Peyer's patch (tissue), 4 donors: ENCODE measurements around the gene MXD1. TPM values are rescaled to one million over a fixed set of nuclear protein-coding genes. Genes with fewer than 3 reads are reported as not detected.
A peak's percentile ranks its signal among the peaks of the same experiment; 100 is the strongest.

Experiments
- DNase-seq, 3 donors: peaks; one replicate each; pipeline ENCODE4 v3.0.0-alpha.2; 2017 to 2019
- H3K27ac ChIP-seq, 4 donors: fragments of 200-600 bp; sonication (generic); one replicate each; pipeline ENCODE4 v1.5.1; 2016 to 2019
- H3K27me3 ChIP-seq, 2 donors: fragments of 200-600 bp; sonication (generic); one replicate each; pipeline ENCODE4 v1.5.1; 2019
- H3K36me3 ChIP-seq, 3 donors: fragments of 200-600 bp; sonication (generic); one replicate each; pipeline ENCODE4 v1.5.1; 2016 to 2019
- H3K4me1 ChIP-seq, 4 donors: fragments of 200-600 bp; sonication (generic); one replicate each; pipeline ENCODE4 v1.5.1; 2016 to 2019
- H3K4me3 ChIP-seq, 4 donors: fragments of 200-600 bp; sonication (generic); 1 replicate in 3 of 4; 2 replicates in 1 of 4; pipeline ENCODE4 v1.5.1; 2016 to 2019; ENCODE audit warnings: mild to moderate bottlenecking in 1 of 4
- H3K9me3 ChIP-seq, 4 donors: fragments of 200-600 bp; sonication (generic); one replicate each; pipeline ENCODE4 v1.5.1; 2016 to 2019; ENCODE audit warnings: mild to moderate bottlenecking in 1 of 4
- CTCF ChIP-seq, 6 experiments: fragments of 450-650 bp in 4 of 6; fragments of 200-600 bp in 2 of 6; sonication (generic) in 1 of 6; IDR thresholded peaks; one replicate each; pipeline ENCODE4 v1.5.1; 2017 to 2019; ENCODE audit warnings: antibody characterized with exemption in 6 of 6, mild to moderate bottlenecking in 3 of 6, moderate library complexity in 1 of 6
- POLR2A ChIP-seq, 2 donors: fragments of 450-650 bp; IDR thresholded peaks; one replicate each; pipeline ENCODE4 v1.5.1; 2017; ENCODE audit warnings: antibody characterized with exemption in 2 of 2, mild to moderate bottlenecking in 2 of 2, moderate library complexity in 2 of 2
- total RNA-seq, 4 donors: library from RNA; depleted of rRNA; stranded (reverse); fragments of >200 nt; gene quantifications; one replicate each; pipeline ENCODE4 v1.1.0, GENCODE V29; 2016

Gene MXD1
- total RNA-seq, 4 donors from 2014 or later = 18.2 to 83.7 (median 74.4) TPM

- H3K4me3 ChIP-seq = no peak overlapping the region
- H3K27me3 ChIP-seq = no peaks in the 10 kb centered on the region
- TF ChIP-seq CTCF (IDR thresholded peaks at IDR 0.05) (no peak), POLR2A (IDR thresholded peaks at IDR 0.05) (no peak)
- H3K4me1 ChIP-seq = no peaks in the 10 kb centered on the region
- DNase-seq = no peak
- H3K9me3 ChIP-seq = no peaks in the 10 kb centered on the region
- no peaks in the 10 kb centered on the region for H3K36me3 ChIP-seq
- H3K27ac ChIP-seq = no peak overlapping the region
Measured at GRCh38 chr2:69957965-69958364, 43.1 kb downstream of the MXD1 start.

- Histone ChIP-seq H3K9me3 (no peaks in the 10 kb centered on the region), H3K4me3 (no peak overlapping the region), H3K36me3 (no peaks in the 10 kb centered on the region), H3K4me1 (peaks cover 0 to 2% (median 0%) of the 10 kb centered on the region in 4 donors), H3K27ac (no peak overlapping the region), H3K27me3 (no peaks in the 10 kb centered on the region)
- TF ChIP-seq CTCF (IDR thresholded peaks at IDR 0.05) (no peak), POLR2A (IDR thresholded peaks at IDR 0.05) (no peak)
- DNase-seq = no peak
Measured at GRCh38 chr2:69958480-69958879, 43.6 kb downstream of the MXD1 start.

DNA sequence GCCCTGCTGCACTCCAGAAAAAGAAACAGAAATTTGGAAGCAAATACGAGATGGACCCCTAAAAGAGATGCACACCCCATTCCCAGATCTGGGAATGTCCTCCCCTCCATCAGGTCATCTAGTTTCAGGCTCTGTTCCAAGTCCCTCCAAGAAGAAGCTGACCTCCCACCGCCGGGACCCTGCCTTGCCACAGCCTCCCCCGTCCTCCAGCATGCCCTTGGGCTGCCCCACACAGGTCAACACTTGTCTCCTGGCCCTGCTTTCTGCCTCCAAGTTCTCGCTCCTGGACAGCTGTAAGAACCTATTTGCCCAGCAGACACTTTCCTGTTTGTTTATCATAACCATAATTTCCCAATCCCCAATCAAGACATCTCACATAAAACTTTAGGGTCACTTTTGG is 44.5 kb downstream of the MXD1 start:
- DNase-seq = no peak
- H3K27ac ChIP-seq = no peak overlapping the region
- H3K4me3 ChIP-seq = no peak overlapping the region
- H3K36me3 ChIP-seq = no peaks in the 10 kb centered on the region
- no peak for TF ChIP-seq POLR2A (IDR thresholded peaks at IDR 0.05)
- no peak for TF ChIP-seq CTCF (IDR thresholded peaks at IDR 0.05)
- H3K27me3 ChIP-seq = no peaks in the 10 kb centered on the region
- peaks cover 0 to 3% (median 0%) of the 10 kb centered on the region in 4 donors for H3K4me1 ChIP-seq
- H3K9me3 ChIP-seq = no peaks in the 10 kb centered on the region

DNA sequence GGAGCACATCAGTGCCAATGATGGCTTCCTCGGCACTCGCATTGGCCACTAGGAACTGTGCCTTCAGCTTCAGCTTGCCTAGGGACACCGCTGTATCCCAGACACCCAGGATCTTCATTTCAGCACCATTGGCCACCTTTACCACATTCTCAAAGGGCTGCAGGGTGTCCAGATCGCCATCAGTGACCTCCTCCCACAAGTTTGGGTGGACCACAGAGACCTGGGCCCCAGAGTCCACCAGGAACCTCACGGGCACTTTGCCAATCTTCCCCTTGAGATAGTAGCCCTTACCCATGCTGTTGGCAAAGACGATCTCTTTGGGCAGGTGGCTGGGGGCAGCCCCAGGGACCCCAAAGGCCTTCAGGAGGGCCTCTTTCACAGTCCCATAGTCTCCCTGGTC is 45.9 kb downstream of the MXD1 start:
- Histone ChIP-seq H3K4me3 (no peak overlapping the region), H3K9me3 (no peaks in the 10 kb centered on the region), H3K4me1 (peaks cover 0 to 7% (median 2%) of the 10 kb centered on the region in 4 donors), H3K27ac (no peak overlapping the region), H3K36me3 (no peaks in the 10 kb centered on the region), H3K27me3 (no peaks in the 10 kb centered on the region)
- DNase-seq = peak in 1 of 3 donors; percentile 38
- TF ChIP-seq POLR2A (IDR thresholded peaks at IDR 0.05) (no peak), CTCF (IDR thresholded peaks at IDR 0.05) (no peak)

- TF ChIP-seq CTCF (IDR thresholded peaks at IDR 0.05) (no peak), POLR2A (IDR thresholded peaks at IDR 0.05) (no peak)
- H3K36me3 ChIP-seq = no peaks in the 10 kb centered on the region
- no peaks in the 10 kb centered on the region for H3K27me3 ChIP-seq
- H3K27ac ChIP-seq = no peak within 1 kb of the TSS
- no peaks in the 10 kb centered on the region for H3K9me3 ChIP-seq
- DNase-seq = peak in 1 of 3 donors; percentile 41
- peaks cover 0 to 7% (median 2%) of the 10 kb centered on the region in 4 donors for H3K4me1 ChIP-seq
- no peak within 1 kb of the TSS for H3K4me3 ChIP-seq
Measured at GRCh38 chr2:69961496-69961895, 46.6 kb downstream of the MXD1 start, which contains the start of gene ASPRV1. Gene ASPRV1 (minus strand): TSS chr2:69961631. CDS start chr2:69961436, 195 bp downstream.
